Activated naive CD4-positive, alpha-beta T cell treated with anti-CD3 and anti-CD28 coated beads for 36 hours (primary cell): ENCODE data around the gene PDHX. TPM values are rescaled to one million over a fixed set of nuclear protein-coding genes. Genes with fewer than 3 reads are reported as not detected.

Source experiments
- CTCF ChIA-PET: fragments of 350-600 bp; sonication (Branson Sonifier 250); formaldehyde crosslinking; loops from one replicate; lab custom pipeline; 2021; ENCODE audit warnings: antibody characterized with exemption; lab: Charles Lee
- DNase-seq: peaks from one replicate; pipeline ENCODE4 v3.0.0-alpha.2; 2020
- H3K27ac Mint-ChIP-seq: one replicate; pipeline ENCODE4 v1.8.0; 2021; ENCODE audit warnings: mild to moderate bottlenecking, mixed read lengths
- H3K27me3 Mint-ChIP-seq: one replicate; pipeline ENCODE4 v1.8.0; 2021; ENCODE audit warnings: low read depth, mixed read lengths
- H3K36me3 Mint-ChIP-seq: one replicate; pipeline ENCODE4 v1.8.0; 2021; ENCODE audit warnings: low read depth, mixed read lengths
- H3K4me1 Mint-ChIP-seq: one replicate; pipeline ENCODE4 v1.8.0; 2021; ENCODE audit warnings: low read depth, mixed read lengths
- H3K4me3 Mint-ChIP-seq: one replicate; pipeline ENCODE4 v1.8.0; 2021; ENCODE audit warnings: mild to moderate bottlenecking, moderate library complexity, mixed read lengths
- H3K9me3 Mint-ChIP-seq: one replicate; pipeline ENCODE4 v1.8.0; 2021; ENCODE audit warnings: mixed read lengths
- intact Hi-C: fragments of 100-400 bp; cut with micrococcal nuclease; formaldehyde crosslinking; loops from one replicate; pipeline ENCODE4 v1.15.1; 2023
- total RNA-seq, 2 experiments: library from RNA; stranded (reverse); gene quantifications; one replicate each; pipeline ENCODE4 v1.2.3, GENCODE V29; 2021

Gene PDHX
- total RNA-seq, 2 experiments from 2014 or later = 38.2 to 40.9 TPM

DNA sequence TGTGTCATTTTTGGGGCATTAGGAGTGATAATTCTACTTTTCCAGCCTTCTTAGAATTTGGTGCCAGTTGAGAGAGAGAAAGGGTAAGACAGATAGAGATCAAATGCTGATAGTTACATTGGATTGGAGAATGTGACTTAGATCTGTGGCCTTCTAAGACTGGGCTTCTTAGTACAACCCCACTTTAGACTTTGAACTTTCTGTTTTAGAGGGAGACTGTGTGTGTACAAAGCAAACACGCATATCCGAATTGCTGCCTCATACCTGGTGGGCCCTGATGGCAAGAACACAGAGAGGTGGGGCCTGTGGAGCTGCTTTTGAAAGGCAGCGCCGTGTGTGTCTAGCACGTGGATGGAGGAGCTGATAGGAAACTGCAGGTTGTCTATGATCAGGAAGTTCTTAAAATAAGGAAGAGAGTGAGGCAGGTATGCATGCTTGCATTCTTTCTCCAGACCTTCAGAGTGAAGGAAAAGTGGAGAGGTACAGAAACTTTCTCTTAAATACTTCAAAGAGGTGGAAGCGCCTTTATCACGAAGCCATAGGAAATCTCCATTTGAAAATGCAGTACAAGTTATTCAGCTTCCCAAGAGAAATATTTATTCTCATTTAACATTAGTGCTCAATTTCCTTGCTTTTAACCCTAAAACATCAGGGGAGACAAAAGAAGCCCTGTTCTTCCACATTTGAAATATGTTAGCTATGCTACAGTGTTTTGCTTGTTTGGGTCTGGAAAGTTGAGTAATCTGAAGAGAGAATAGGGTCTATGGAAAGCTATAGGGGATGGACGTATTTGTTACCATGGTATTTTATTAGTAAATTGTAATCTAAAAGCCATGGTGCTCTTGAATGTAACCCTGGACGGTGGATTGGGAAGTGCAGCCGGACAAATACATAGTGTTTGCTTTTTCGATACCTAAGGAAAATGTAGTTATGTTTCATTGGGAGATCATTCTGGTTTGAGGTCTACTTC is 13.7 kb downstream of the PDHX start:
- no peaks in the 10 kb centered on the region for H3K27me3 Mint-ChIP-seq
- no peak overlapping the region for H3K4me3 Mint-ChIP-seq
- no peak overlapping the region for H3K27ac Mint-ChIP-seq
- peaks cover 3% of the 10 kb centered on the region for H3K36me3 Mint-ChIP-seq
- H3K9me3 Mint-ChIP-seq = no peaks in the 10 kb centered on the region
- DNase-seq = no peak
- H3K4me1 Mint-ChIP-seq = peaks cover 17% of the 10 kb centered on the region
- CTCF ChIA-PET = interaction anchor here (0.9 to 6.1 kb wide), 2 partner anchors 49 to 462 kb away, joined by 3 to 78 read pairs; no protein-coding TSS in a partner anchor
- intact Hi-C loops = no loop called here

DNA sequence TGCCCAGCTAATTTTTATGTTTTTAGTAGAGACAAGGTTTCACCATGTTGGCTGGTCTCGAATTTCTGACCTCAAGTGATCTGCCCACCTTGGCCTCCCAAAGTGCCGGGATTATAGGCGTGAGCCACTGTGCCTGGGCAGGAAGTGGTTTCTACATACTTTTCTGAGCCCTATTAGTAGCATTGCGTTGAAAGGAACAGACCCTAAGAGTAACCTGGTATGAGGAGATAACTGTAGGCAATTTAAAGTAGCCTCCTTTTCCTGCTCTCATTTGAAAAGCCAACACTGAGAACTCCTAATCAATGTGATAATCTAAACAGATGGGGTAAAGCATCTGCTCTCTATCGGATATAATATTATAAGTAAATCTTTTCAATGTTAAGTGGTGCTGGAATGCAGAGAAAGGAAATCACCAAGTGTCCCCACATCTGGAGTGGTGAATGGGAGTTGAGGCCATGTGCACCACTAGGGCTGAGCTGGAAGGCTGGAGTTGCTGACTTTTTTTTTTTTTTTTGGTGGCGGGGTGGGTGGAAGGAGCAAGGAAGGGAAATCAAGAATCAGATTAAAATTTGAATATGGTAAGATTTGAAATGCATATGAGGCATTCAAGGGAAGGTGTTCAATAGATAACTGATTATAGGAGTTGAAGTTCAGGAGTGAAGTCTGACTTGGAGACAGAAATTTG is 20.7 kb downstream of the PDHX start:
- no peak for DNase-seq
- Mint-ChIP-seq H3K4me1 (peaks cover 21% of the 10 kb centered on the region), H3K36me3 (peaks cover 9% of the 10 kb centered on the region), H3K9me3 (no peaks in the 10 kb centered on the region), H3K27ac (no peak overlapping the region), H3K27me3 (no peaks in the 10 kb centered on the region), H3K4me3 (no peak overlapping the region)
- intact Hi-C loops = no loop called here
- CTCF ChIA-PET = interaction anchor here (0.7 kb wide), 1 partner anchor 476 kb away, joined by 3 read pairs; no protein-coding TSS in a partner anchor

DNA sequence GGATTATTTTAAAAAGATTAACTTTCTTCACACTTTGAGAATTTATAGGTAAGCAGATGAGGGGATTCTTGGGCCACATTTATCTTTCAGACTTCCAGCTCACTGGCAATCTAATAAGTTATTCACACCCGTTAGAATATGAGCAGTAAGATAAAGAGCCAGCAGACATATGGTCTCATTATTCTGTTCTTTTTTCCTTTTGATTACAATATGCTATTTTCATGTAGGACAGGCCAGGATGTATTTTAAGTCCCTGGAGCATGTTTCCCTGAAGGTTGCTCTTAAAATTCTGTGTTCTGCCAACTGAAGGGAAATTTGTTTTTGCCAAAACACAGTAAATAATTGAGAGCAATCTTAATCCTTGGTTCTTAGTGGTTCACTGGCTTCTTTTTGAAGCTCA is 22.2 kb downstream of the PDHX start:
- intact Hi-C loops = no loop called here
- CTCF ChIA-PET = interaction anchor here (1.1 kb wide), 1 partner anchor 105 kb away, joined by 3 read pairs; no protein-coding TSS in a partner anchor
- Mint-ChIP-seq H3K27me3 (no peaks in the 10 kb centered on the region), H3K36me3 (peaks cover 11% of the 10 kb centered on the region), H3K4me3 (no peak overlapping the region), H3K4me1 (peaks cover 21% of the 10 kb centered on the region), H3K9me3 (no peaks in the 10 kb centered on the region), H3K27ac (no peak overlapping the region)
- no peak for DNase-seq

DNA sequence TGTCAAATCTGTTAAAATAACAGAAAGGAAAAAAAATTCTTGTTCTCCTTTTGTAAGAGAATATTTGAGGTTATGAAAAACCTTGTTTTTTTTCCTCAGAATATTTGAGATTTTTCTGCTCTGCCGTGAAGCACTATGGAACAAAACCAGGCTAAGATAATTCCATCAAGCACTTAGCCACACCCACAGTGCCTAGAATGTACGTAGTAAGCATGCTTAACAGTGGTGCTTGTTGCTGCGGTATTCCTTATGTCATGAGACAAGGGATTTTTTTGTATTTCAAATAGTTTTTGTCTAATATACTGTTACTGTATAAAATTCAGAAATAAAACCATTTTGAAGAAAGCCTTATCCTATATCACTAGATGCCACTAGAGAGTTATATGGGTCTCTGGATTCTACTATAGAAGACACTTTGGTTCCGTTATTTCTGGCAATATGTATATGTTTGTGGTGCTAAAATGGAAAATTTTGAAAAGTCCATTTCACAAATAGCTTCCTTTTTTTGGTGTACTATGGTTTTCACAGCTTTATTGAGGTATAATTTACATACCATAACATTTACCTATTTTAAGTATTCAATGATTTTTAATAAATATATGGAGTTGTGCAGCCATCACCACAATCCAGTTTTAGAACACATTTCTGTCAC is 23.7 kb downstream of the PDHX start:
- no peak overlapping the region for H3K27ac Mint-ChIP-seq
- CTCF ChIA-PET = interaction anchor here (0.6 to 1.4 kb wide), 4 partner anchors 13 to 232 kb away, joined by 3 to 6 read pairs (median 4); no protein-coding TSS in a partner anchor
- H3K4me3 Mint-ChIP-seq = no peak overlapping the region
- peaks cover 21% of the 10 kb centered on the region for H3K4me1 Mint-ChIP-seq
- intact Hi-C loops = no loop called here
- H3K36me3 Mint-ChIP-seq = peaks cover 12% of the 10 kb centered on the region
- no peaks in the 10 kb centered on the region for H3K27me3 Mint-ChIP-seq
- DNase-seq = no peak
- H3K9me3 Mint-ChIP-seq = peaks cover 4% of the 10 kb centered on the region

DNA sequence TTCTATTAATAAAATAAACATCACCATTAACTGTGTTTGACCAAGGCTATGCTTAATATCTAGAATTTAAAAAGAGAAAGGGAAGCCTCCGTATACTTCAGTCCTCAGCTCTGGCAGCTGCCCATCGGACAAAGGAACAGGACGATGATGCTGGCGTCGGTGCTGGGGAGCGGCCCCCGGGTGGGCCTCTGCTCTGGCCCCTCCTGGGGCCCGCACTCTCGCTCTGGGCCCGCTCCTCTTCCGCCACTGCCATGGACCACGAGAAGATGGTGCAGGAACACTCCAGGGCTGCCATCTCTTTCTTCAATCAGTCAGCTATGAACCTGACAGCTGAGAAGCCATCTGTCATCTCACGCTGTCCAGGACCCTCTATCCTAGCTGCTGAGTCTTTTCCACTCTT is 25.3 kb downstream of the PDHX start:
- CTCF ChIA-PET = interaction anchor here (1.1 kb wide), 1 partner anchor 15 kb away, joined by 3 read pairs; no protein-coding TSS in a partner anchor
- Mint-ChIP-seq H3K36me3 (peaks cover 10% of the 10 kb centered on the region), H3K4me3 (no peak overlapping the region), H3K27ac (no peak overlapping the region), H3K9me3 (peaks cover 4% of the 10 kb centered on the region), H3K4me1 (peaks cover 17% of the 10 kb centered on the region), H3K27me3 (no peaks in the 10 kb centered on the region)
- intact Hi-C loops = no loop called here
- no peak for DNase-seq

DNA sequence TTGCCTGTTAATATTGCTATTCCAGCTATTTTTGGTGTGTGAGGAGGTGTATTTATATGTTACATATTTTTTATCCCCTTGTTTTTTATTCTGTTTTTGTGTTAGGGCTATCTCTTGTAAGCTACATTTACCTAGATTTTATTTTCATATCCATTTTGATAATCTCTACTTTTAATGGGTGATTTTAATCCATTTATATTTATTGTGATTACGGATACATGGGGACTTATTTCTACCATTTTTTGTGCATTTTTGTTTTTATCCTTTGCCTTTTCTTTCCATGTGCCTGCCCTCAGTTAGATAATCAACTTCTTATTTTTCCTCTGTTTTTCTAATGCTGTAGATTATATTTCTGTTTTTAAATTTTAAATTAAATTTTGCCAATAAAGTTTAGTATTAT is 28.3 kb downstream of the PDHX start:
- CTCF ChIA-PET = no interaction called here
- intact Hi-C loops = no loop called here
- Mint-ChIP-seq H3K4me1 (peaks cover 11% of the 10 kb centered on the region), H3K27ac (no peak overlapping the region), H3K27me3 (no peaks in the 10 kb centered on the region), H3K4me3 (no peak overlapping the region), H3K36me3 (peaks cover 6% of the 10 kb centered on the region), H3K9me3 (peaks cover 4% of the 10 kb centered on the region)
- DNase-seq = no peak

DNA sequence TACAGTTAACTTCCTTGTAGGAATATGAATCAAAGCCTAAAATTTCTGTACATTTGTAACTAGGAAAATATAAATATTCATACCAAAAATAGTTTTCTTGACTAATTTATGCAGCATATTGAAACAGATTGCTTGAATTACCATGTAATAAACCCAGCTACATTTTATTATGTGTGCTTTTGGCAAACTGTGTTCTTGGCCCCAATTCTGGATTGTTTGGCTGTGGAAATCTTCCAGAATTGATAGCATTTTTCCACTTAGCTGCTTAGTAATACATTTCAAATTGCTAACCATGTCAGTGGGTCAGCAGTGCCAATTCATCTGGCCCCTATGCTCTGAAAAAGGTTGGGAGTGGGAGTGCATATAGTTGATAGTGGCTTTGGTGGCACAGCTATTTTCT is 32.3 kb downstream of the PDHX start:
- Mint-ChIP-seq H3K4me3 (no peak overlapping the region), H3K27me3 (no peaks in the 10 kb centered on the region), H3K9me3 (peaks cover 4% of the 10 kb centered on the region), H3K36me3 (peaks cover 4% of the 10 kb centered on the region), H3K27ac (no peak overlapping the region), H3K4me1 (peaks cover 11% of the 10 kb centered on the region)
- intact Hi-C loops = no loop called here
- CTCF ChIA-PET = no interaction called here
- no peak for DNase-seq

DNA sequence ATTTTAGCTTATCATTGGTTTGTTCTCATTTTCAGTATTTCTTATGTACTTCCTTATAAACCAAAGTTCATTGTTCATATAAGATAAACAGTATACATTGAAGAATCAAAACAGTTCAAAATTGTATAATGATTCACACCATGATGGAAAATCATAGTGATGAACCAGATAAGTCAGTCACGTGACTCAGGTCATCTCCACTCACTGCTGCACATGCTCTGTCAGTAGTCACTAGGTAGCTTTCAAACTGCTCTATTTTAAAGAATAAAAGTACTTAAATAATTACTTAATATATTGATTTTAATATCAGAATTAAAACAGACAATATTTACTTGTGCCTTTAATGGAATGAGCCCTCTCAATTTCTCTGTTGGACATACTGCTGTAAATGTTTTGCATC is 37.5 kb downstream of the PDHX start:
- Mint-ChIP-seq H3K4me1 (no peaks in the 10 kb centered on the region), H3K9me3 (no peaks in the 10 kb centered on the region), H3K36me3 (peaks cover 2% of the 10 kb centered on the region), H3K27ac (no peak overlapping the region), H3K4me3 (no peak overlapping the region), H3K27me3 (no peaks in the 10 kb centered on the region)
- CTCF ChIA-PET = interaction anchor here (1.0 to 1.2 kb wide), 2 partner anchors 438 to 532 kb away, joined by 3 to 5 read pairs; no protein-coding TSS in a partner anchor
- intact Hi-C loops = no loop called here
- no peak for DNase-seq

DNA sequence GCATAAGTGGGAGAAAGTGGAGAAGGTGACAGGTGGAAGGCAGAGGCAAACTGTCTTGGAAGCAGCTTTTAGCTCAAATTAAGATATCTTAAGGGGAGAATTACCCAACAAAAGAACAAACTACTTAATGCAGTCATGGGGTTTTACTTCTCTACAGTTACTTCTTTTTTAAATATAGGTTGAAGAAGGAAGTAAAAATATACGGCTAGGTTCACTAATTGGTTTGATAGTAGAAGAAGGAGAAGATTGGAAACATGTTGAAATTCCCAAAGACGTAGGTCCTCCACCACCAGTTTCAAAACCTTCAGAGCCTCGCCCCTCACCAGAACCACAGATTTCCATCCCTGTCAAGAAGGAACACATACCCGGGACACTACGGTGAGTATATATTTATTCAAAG is 40.8 kb downstream of the PDHX start:
- Mint-ChIP-seq H3K4me1 (no peaks in the 10 kb centered on the region), H3K9me3 (no peaks in the 10 kb centered on the region), H3K4me3 (no peak overlapping the region), H3K27ac (no peak overlapping the region), H3K27me3 (no peaks in the 10 kb centered on the region), H3K36me3 (peaks cover 2% of the 10 kb centered on the region)
- intact Hi-C loops = no loop called here
- DNase-seq = no peak
- CTCF ChIA-PET = no interaction called here

DNA sequence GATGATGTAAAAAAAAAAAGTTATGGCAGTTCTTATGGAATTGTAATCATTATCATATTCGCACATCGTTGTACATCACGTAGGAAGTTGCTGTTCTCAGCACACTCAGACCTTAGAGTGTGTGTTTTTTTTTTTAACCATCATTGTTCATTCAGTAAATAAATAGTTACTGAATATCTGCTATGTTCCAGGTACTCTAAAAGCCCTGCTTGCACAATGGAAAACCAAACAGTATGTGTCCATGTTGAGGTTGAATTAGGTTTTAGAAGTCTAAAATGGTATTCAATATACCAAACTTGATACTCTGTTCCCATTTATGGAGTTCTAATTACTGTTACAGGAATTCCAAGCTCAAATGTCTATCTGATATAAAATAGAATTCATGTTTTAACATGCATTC is 41.2 kb downstream of the PDHX start:
- no peaks in the 10 kb centered on the region for H3K9me3 Mint-ChIP-seq
- CTCF ChIA-PET = no interaction called here
- no peak overlapping the region for H3K4me3 Mint-ChIP-seq
- intact Hi-C loops = no loop called here
- no peaks in the 10 kb centered on the region for H3K4me1 Mint-ChIP-seq
- no peaks in the 10 kb centered on the region for H3K27me3 Mint-ChIP-seq
- peaks cover 2% of the 10 kb centered on the region for H3K36me3 Mint-ChIP-seq
- H3K27ac Mint-ChIP-seq = no peak overlapping the region
- no peak for DNase-seq

DNA sequence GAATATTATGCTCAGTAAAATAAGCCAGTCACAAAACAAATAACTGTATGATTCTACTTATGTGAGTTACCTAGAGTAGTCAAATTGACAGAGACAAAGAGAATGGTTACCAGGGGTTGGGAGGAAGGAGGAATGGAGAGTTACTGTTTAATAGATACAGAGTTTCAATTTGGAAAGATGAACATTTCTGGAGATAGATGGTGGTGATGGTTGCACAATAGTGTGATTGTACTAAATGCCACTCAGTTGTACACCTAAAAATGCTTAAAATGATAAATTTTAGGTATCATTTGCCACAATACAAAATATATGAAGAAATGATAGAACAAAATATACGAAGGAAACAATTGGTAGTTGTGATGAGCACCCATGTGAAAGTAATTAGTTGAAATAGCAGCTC is 43.4 kb downstream of the PDHX start:
- intact Hi-C loops = no loop called here
- no peak overlapping the region for H3K4me3 Mint-ChIP-seq
- CTCF ChIA-PET = no interaction called here

DNA sequence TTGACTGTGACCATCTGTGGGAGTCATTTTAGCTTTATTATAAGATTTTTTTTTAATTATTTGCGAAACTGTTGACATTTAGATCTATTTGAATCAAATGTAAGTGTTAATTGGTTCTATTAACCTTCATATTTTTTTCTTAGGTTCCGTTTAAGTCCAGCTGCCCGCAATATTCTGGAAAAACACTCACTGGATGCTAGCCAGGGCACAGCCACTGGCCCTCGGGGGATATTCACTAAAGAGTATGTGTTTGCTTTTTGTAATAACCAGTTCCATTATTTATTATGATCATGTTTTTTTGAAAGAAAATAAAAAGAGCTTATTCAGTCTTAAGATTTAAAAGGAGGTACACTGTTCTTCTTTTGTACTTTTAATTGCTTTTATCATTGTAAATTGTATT is 43.9 kb downstream of the PDHX start:
- Mint-ChIP-seq H3K36me3 (peaks cover 2% of the 10 kb centered on the region), H3K4me1 (no peaks in the 10 kb centered on the region), H3K27me3 (no peaks in the 10 kb centered on the region), H3K9me3 (no peaks in the 10 kb centered on the region), H3K4me3 (no peak overlapping the region), H3K27ac (no peak overlapping the region)
- DNase-seq = no peak
- intact Hi-C loops = no loop called here
- CTCF ChIA-PET = interaction anchor here (0.6 kb wide), 1 partner anchor 875 kb away, joined by 3 read pairs; no protein-coding TSS in a partner anchor

More for the DNA sequence above, 43.4 kb downstream of the PDHX start:
- H3K9me3 Mint-ChIP-seq = no peaks in the 10 kb centered on the region
- no peak overlapping the region for H3K27ac Mint-ChIP-seq
- peaks cover 2% of the 10 kb centered on the region for H3K36me3 Mint-ChIP-seq
- H3K27me3 Mint-ChIP-seq = no peaks in the 10 kb centered on the region
- DNase-seq = no peak
- H3K4me1 Mint-ChIP-seq = no peaks in the 10 kb centered on the region
